ENCODE measurements around the gene TF.

TF gene

DNA sequence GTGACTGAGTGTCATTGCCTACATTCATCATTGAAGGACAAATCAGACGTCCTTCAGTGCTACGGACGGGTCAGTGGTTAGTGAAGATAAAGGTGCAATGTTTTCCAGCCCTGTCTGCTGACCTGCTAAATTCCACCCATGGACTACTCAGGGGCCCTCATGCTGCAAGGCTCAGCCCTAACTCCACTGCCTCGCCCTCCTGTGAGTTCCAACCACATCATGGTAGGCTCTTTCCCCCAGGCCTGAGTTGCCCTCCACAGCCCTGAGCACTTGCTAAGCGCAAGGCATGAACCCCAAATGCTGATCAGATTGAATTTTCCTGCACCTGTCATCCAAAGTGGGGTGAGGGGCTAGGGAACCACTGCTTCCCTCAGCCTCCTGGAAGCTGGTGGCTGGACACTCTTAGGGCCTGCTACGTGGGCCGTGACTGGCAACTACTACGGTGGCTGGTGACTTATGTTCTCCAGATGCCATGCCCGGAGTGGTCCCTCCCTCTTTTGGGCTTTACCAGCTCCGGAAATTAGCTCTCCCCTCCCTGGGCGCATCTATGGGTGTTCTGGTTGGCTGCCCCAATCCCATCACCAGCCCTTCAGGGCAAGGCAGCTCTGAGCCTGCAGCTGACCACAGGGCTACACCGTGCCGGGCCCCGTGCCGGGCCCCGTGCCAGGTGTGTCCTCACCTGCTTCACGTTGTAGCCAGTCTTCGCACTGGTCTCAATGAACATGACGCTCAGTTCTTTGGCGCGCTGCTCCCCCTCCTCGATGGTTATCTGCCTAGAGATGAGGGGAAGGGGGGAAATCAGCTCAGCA, 91.5 kb downstream of the TF start:
- H3K4me3 ChIP-seq (ENCODE audit: low read depth, low read length), result no peak overlapping the region
- POLR2A ChIA-PET, result no interaction called here
- TF ChIP-seq, protein P1, sequence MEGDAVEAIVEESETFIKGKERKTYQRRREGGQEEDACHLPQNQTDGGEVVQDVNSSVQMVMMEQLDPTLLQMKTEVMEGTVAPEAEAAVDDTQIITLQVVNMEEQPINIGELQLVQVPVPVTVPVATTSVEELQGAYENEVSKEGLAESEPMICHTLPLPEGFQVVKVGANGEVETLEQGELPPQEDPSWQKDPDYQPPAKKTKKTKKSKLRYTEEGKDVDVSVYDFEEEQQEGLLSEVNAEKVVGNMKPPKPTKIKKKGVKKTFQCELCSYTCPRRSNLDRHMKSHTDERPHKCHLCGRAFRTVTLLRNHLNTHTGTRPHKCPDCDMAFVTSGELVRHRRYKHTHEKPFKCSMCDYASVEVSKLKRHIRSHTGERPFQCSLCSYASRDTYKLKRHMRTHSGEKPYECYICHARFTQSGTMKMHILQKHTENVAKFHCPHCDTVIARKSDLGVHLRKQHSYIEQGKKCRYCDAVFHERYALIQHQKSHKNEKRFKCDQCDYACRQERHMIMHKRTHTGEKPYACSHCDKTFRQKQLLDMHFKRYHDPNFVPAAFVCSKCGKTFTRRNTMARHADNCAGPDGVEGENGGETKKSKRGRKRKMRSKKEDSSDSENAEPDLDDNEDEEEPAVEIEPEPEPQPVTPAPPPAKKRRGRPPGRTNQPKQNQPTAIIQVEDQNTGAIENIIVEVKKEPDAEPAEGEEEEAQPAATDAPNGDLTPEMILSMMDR (IDR thresholded peaks at IDR 0.05; ENCODE audit: insufficient read depth, low read length, missing control alignments), result no peak
- CTCF ChIA-PET, result no interaction called here
- no peak for DNase-seq (ENCODE audit: low read depth, low spot score)

DNA sequence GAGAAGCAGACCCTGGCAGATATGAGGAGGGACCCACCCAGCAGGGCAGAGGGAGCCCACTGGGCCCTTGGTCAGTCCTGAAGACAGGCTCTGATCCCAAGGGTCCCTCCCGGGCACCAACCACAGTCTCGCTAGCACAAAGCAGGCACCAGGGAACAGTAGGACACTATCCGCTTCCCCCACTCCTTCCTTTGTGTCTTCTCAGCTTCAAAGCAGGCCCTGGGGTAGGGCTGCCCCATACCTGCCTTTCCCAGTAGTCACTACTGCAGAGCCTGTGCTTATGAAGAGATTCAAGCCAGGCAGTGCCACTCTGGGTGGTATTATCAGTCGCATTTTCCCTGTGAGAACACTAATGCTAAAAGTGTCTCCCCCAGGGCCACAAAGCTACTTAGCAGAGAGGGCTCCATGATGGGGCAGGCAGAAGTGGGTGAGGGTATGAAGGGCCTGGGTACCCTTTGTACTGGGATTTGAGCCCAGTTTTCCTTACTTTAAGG, 92.2 kb downstream of the TF start:
- no peak overlapping the region for H3K4me3 ChIP-seq (ENCODE audit: low read depth, low read length)
- TF ChIP-seq, protein P1 (IDR thresholded peaks at IDR 0.05; ENCODE audit: insufficient read depth, low read length, missing control alignments), result no peak
- CTCF ChIA-PET, result no interaction called here
- no peak for DNase-seq (ENCODE audit: low read depth, low spot score)
- POLR2A ChIA-PET, result no interaction called here

DNA sequence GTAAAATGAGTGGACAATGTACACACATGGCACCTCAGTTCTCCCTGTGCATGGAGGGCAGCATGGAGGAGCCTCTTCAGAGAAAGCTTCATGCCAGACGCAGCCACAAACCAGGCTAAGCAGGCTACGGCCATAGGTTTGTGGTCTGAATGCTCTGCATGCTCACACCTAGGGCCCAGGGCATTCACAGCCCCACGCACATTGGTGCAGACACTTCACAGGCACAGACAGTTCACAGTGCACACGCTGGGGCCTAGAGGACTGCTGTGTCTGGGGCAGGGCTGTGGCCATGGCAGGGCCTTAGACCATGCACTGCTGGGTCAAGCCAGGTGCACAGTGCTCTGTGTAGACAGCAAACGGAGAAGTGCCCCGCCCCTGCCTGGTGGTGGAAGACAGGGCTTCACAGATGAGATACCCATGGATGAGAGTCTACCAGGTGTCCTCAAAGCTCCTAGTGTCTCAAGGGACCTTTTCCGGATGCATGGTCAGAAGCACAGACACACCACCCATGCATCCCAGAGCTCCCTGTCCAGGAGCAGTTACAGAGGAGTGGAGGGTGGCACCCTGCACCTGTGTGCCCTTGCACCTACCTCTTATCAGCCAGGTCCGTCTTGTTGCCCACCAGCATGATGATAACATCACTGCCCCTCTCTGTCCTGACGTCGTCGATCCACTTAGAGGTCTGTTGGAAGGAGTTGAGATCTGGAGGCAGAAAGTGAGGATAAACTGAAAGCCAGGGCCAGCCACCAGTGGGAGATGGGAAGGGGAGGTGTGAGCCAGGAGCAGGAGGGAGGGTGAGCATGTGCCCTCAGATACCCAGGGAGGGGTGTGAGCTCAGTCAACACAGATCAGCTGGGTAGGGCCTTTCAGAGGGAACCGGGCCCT, 93.0 kb downstream of the TF start:
- ChIA-PET CTCF (no interaction called here), POLR2A (no interaction called here)
- H3K4me3 ChIP-seq (ENCODE audit: low read depth, low read length), result no peak overlapping the region
- TF ChIP-seq, protein P1 (IDR thresholded peaks at IDR 0.05; ENCODE audit: insufficient read depth, low read length, missing control alignments), result no peak
- no peak for DNase-seq (ENCODE audit: low read depth, low spot score)

DNA sequence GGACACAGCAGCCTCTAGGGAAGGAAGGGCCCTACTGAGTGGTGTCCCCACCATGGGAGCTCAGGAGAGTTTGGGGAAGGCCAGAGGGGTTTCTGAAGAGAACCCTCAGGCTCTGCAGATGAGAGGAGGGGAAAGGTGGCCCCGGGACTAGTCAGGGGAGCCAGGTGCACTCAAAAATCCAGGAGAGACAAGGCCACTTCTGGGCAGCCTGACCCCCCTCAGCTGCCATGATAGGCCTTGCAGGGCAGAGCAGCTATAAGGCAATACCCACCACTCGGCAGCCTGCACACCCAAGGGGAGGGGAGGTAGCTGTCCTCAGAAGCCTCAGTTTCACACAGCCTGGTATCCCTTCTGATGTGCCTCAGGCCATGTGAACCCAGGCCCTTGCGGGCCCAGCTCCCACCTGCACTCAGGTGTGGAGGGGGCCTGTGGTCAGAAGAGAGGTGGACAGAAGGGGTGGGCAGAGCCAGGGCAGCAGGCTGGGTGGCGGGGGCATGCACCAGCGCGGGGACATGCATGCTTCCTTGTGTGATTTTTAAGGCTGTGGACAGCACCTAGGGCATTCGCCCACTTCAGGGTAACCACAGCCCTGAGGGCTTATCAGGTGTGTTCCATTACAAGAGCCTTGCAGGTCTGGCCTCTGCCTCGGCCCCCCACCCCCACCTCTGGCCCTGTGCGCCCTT, 94.0 kb downstream of the TF start:
- TF ChIP-seq, protein P1 (IDR thresholded peaks at IDR 0.05; ENCODE audit: insufficient read depth, low read length, missing control alignments), result no peak
- ChIA-PET POLR2A (no interaction called here), CTCF (no interaction called here)
- no peak overlapping the region for H3K4me3 ChIP-seq (ENCODE audit: low read depth, low read length)
- DNase-seq (ENCODE audit: low read depth, low spot score), result no peak

DNA sequence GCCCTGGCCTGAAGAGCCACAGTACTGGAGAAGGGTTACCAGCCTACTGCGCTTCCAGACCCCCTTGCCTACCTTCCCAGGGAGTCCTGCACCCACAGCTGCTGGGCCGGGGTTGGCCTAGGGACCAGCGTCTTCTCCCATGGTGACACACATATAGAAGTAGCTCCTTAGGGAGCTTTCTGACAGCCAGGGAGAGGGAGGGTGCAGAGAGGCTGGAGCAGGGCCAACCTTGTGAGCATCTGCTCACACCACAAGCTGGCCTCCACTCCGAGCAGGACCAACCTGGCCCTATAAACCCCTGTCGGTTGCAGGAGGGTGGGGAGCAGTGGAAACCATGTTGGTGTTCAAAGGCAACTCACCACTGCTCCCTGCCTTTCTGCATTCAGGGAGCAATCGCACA, 94.6 kb downstream of the TF start:
- DNase-seq (ENCODE audit: low read depth, low spot score), result no peak
- CTCF ChIA-PET, result no interaction called here
- no peak overlapping the region for H3K4me3 ChIP-seq (ENCODE audit: low read depth, low read length)
- POLR2A ChIA-PET, result no interaction called here
- TF ChIP-seq, protein P1 (IDR thresholded peaks at IDR 0.05; ENCODE audit: insufficient read depth, low read length, missing control alignments), result no peak

DNA sequence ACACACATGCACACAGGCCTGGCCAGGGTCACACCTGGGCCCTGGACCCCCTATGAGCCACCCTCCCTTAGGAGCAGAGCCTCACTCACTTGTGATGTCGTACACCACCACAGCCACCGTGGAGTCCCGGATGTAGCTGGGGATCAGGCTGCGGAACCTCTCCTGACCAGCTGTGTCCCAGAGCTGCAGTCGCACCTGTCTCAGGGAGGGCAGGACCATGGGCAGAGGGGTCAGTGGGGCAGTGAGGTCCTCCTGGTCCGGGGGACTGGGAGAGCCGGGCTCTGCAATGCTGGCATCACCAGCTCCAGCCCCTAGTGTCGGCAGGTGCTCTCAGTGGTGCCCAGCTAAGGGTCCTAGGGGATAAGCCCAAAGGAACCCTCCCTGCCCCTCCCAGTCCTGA, 95.0 kb downstream of the TF start:
- H3K4me3 ChIP-seq (ENCODE audit: low read depth, low read length), result no peak overlapping the region
- POLR2A ChIA-PET, result no interaction called here
- no peak for DNase-seq (ENCODE audit: low read depth, low spot score)
- TF ChIP-seq, protein P1 (IDR thresholded peaks at IDR 0.05; ENCODE audit: insufficient read depth, low read length, missing control alignments), result no peak
- CTCF ChIA-PET, result no interaction called here

All from AG04449 (cell line).